ENCODE data around the gene CCL24.
"Not testable (repeated sequence)": the region's sequence is repeated elsewhere in the genome, so short reads cannot be mapped to it uniquely, and the experiment has no call there.

Gene CCL24

GRCh38 chr7:75850235-75850634, 36.6 kb upstream of the CCL24 start:
- Histone ChIP-seq H3K4me1 (no peaks in the 10 kb centered on the region), H3K36me3 (no peaks in the 10 kb centered on the region), H3K9me3 (no peaks in the 10 kb centered on the region), H3K27me3 (no peaks in the 10 kb centered on the region), H3K4me3 (ENCODE audit: low read depth, low read length) (no peak overlapping the region)
- no peak for DNase-seq
- TF ChIP-seq CTCF (IDR thresholded peaks at IDR 0.05; ENCODE audit: low read depth, low read length): no peak

GRCh38 chr7:75849573-75849972, 36.0 kb upstream of the CCL24 start:
- no peak for TF ChIP-seq CTCF (IDR thresholded peaks at IDR 0.05; ENCODE audit: low read depth, low read length)
- Histone ChIP-seq H3K27me3 (no peaks in the 10 kb centered on the region), H3K9me3 (no peaks in the 10 kb centered on the region), H3K4me3 (ENCODE audit: low read depth, low read length) (no peak overlapping the region), H3K4me1 (no peaks in the 10 kb centered on the region), H3K36me3 (no peaks in the 10 kb centered on the region)
- DNase-seq: no peak

DNA sequence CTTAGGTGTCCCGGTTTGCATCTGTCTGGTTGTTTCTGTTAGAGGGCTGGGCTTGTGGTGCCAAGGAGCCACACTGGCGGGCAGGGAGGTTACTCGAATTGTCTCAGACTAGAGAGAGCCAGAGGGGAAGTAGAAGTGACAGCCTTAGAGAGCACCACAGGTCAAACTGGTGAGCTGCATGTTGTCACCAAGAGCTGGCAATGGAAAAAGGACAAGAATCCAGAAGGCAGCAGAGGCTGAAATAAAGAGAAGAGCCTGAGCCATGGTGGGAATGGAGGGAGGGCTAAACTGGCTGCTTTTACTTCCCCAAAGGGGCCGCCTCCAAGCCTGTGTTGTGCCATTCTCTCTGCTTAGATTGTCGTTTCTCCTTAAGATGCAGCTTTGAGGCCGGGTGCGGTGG, 34.1 kb upstream of the CCL24 start:
- Histone ChIP-seq H3K9me3 (no peaks in the 10 kb centered on the region), H3K36me3 (no peaks in the 10 kb centered on the region), H3K4me1 (no peaks in the 10 kb centered on the region), H3K27me3 (no peaks in the 10 kb centered on the region), H3K4me3 (ENCODE audit: low read depth, low read length) (no peak overlapping the region)
- DNase-seq: no peak
- no peak for TF ChIP-seq CTCF (IDR thresholded peaks at IDR 0.05; ENCODE audit: low read depth, low read length)

DNA sequence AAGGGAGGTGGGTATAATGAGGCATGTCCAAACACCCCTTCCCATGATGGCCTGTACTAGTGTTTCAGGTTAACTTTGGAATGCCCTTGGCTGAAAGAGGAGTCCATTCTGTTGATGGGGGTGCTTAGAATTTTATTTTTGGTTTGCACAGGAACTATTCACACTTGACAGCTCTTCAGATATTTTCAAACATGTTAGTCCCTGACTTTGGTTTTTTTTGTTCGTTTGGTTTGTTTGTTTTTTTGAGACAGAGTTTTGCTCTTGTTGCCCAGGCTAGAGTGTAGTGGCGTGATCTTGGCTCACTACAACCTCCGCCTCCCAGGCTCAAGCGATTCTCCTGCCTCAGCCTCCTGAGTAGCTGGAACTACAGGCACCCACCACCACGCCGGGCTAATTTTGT, 31.5 kb upstream of the CCL24 start:
- not testable (repeated sequence) for H3K4me3 ChIP-seq (ENCODE audit: low read depth, low read length); H3K27me3 ChIP-seq; H3K36me3 ChIP-seq; DNase-seq; H3K9me3 ChIP-seq; H3K4me1 ChIP-seq

GRCh38 chr7:75844158-75844557, 30.6 kb upstream of the CCL24 start:
- Histone ChIP-seq H3K4me1 (no peaks in the 10 kb centered on the region), H3K4me3 (ENCODE audit: low read depth, low read length) (no peak overlapping the region), H3K27me3 (no peaks in the 10 kb centered on the region), H3K9me3 (no peaks in the 10 kb centered on the region), H3K36me3 (no peaks in the 10 kb centered on the region)
- no peak for TF ChIP-seq CTCF (IDR thresholded peaks at IDR 0.05; ENCODE audit: low read depth, low read length)
- no peak for DNase-seq

GRCh38 chr7:75843613-75844116, 30.1 kb upstream of the CCL24 start:
- TF ChIP-seq CTCF (IDR thresholded peaks at IDR 0.05; ENCODE audit: low read depth, low read length): no peak
- no peaks in the 10 kb centered on the region for H3K9me3 ChIP-seq
- H3K4me1 ChIP-seq: no peaks in the 10 kb centered on the region
- no peaks in the 10 kb centered on the region for H3K36me3 ChIP-seq
- no peak overlapping the region for H3K4me3 ChIP-seq (ENCODE audit: low read depth, low read length)
- no peak for DNase-seq
- no peaks in the 10 kb centered on the region for H3K27me3 ChIP-seq

Measured in BE2C (cell line).